Choroid plexus epithelial cell (primary cell): ENCODE data around the gene LYSMD2.
A peak's percentile ranks its signal among the peaks of the same experiment; 100 is the strongest.

ENCODE experiments used
- DNase-seq: peaks from one replicate; pipeline ENCODE4 v3.0.0-alpha.2; 2010; ENCODE audit warnings: low read depth
- H3K4me3 ChIP-seq: 2 replicates; pipeline ENCODE4 v1.5.1; 2011; ENCODE audit warnings: low read depth, mild to moderate bottlenecking, control low read depth, low read length, moderate library complexity
- CTCF ChIP-seq: conservative IDR thresholded peaks from 2 replicates; pipeline ENCODE4 v1.5.1; 2011; ENCODE audit warnings: low read depth, mild to moderate bottlenecking, control low read depth, inconsistent platforms, low read length, moderate library complexity

LYSMD2 gene

GRCh38 chr15:51775967-51776816, 38.7 kb upstream of the LYSMD2 start:
- peak; percentile 89 for TF ChIP-seq CTCF
- no peak overlapping the region for H3K4me3 ChIP-seq
- peak; percentile 76 for DNase-seq

- no peak for TF ChIP-seq CTCF
- H3K4me3 ChIP-seq = no peak overlapping the region
Measured at GRCh38 chr15:51774916-51775315, 37.5 kb upstream of the LYSMD2 start.

GRCh38 chr15:51771773-51772172, 34.3 kb upstream of the LYSMD2 start:
- no peak for TF ChIP-seq CTCF
- no peak for DNase-seq
- H3K4me3 ChIP-seq = no peak overlapping the region

More at GRCh38 chr15:51774916-51775315, 37.5 kb upstream of the LYSMD2 start:
- DNase-seq = no peak

GRCh38 chr15:51770902-51771301, 33.4 kb upstream of the LYSMD2 start:
- TF ChIP-seq CTCF = no peak
- no peak overlapping the region for H3K4me3 ChIP-seq
- no peak for DNase-seq

GRCh38 chr15:51768018-51768417, 30.6 kb upstream of the LYSMD2 start:
- DNase-seq = no peak
- TF ChIP-seq CTCF = no peak
- H3K4me3 ChIP-seq = no peak overlapping the region

- H3K4me3 ChIP-seq = no peak overlapping the region
- TF ChIP-seq CTCF = no peak
- DNase-seq = no peak
Measured at GRCh38 chr15:51766341-51766740, 28.9 kb upstream of the LYSMD2 start.

GRCh38 chr15:51765751-51766150, 28.3 kb upstream of the LYSMD2 start:
- TF ChIP-seq CTCF = no peak
- DNase-seq = no peak
- no peak overlapping the region for H3K4me3 ChIP-seq
